Measurements from ENCODE around the gene CES3. TPM values are rescaled to one million over a fixed set of nuclear protein-coding genes. Genes with fewer than 3 reads are reported as not detected.

Gene CES3, protein sequence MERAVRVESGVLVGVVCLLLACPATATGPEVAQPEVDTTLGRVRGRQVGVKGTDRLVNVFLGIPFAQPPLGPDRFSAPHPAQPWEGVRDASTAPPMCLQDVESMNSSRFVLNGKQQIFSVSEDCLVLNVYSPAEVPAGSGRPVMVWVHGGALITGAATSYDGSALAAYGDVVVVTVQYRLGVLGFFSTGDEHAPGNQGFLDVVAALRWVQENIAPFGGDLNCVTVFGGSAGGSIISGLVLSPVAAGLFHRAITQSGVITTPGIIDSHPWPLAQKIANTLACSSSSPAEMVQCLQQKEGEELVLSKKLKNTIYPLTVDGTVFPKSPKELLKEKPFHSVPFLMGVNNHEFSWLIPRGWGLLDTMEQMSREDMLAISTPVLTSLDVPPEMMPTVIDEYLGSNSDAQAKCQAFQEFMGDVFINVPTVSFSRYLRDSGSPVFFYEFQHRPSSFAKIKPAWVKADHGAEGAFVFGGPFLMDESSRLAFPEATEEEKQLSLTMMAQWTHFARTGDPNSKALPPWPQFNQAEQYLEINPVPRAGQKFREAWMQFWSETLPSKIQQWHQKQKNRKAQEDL
- polyA plus RNA-seq (ENCODE audit: insufficient read length in 4 of 4), result 1 to 10 TPM; 1.8 to 3.6 (median 2.4) TPM

DNA sequence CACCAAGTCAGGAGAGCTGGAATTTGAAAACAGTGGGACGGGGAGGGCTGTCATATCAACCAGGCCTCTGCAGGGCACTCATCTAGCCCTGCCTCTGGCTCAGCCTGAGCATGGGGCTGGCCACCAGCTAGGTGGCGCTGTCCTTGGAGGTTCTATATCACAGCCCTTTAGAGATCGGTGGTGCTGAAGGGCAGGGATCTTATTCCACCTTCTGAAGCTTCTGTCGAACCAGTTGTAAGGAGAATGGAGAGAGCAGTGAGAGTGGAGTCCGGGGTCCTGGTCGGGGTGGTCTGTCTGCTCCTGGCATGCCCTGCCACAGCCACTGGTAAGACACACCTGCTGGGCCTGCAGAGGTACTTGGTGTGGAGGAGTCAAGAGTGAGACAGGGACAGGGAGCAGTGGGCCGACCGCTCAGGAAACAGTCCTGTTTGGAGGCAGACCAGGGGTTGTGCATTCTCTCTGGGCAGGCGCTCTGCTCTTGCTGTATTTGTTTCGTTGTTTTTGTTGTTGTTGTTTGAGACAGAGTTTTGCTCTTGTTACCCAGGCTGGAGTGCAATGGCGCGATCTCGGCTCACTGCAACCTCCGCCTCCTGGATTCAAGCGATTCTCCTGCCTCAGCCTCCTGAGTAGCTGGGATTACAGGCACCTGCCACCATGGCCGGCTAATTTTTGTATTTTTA lies at the start of gene CES3:
Gene CES3, plus strand, starts transcription at position 202 of the 680 bp plus-strand sequence. Its CDS starts 42 bp downstream, at position 244.
- DNase-seq (ENCODE audit: low read depth in 4 of 4, low spot score in 3 of 4), result no peak

DNA sequence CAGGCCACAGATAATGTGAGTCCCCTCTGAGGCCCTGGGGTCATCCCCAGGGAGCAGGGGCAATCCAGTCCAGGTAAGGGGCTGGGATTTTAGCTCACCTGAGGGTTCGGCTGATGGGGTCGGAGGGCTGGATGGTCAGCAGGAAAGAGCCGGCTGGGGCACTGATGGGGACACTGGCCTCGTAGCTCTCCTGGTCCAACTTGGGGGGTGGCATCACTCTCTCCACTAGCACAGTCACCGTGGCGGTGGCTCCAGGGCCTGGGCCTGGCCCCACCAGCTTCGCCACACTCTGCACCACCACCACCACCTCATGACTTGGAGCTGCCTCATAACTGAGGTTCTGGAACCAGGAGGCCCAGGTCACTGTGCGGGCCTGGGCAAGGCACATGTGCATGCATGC lies 49.3 kb upstream of the CES3 start:
- DNase-seq (ENCODE audit: low read depth in 4 of 4, low spot score in 3 of 4), result no peak

DNA sequence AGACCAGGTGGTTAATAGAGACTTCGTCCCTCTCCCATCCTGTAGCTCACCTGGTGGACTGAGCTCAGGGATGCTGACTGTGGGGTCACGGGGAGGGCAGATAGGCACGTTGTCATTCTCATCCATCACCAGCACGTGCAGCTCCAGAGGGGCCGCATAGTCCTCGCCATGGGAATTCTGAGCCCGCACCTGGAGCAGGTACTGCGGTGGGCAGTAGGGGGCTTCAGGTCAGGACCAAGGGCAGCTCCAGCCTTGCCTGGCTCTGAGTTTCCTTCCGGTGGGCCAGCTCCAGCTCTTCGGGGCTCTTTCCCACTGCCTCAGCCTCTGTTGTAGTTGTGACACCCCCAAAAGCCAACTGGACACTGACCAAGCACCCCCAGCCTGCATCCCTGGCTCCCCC lies 48.0 kb upstream of the CES3 start:
- no peak for DNase-seq (ENCODE audit: low read depth in 4 of 4, low spot score in 3 of 4)

DNA sequence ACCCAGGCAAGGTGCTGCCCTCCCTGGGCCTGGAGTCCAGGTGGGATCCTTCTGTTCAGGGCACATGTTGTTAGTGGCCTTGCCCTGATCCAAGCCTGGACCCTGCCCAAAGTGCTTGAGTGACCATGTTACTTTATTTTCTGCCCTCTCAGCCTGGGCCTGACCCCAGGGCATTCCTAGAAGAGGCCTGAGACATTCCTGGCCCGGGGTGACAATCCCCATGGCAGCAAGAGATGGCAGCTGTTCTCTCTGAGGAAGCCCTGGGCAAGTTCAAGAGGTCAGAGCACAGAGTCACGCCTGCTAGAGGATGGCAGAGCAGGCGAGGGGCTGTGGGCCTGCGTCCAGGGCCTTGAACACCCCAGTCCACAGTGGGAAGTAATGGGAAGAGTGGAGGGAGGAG lies 47.4 kb upstream of the CES3 start:
- DNase-seq (ENCODE audit: low read depth in 4 of 4, low spot score in 3 of 4), result no peak

DNA sequence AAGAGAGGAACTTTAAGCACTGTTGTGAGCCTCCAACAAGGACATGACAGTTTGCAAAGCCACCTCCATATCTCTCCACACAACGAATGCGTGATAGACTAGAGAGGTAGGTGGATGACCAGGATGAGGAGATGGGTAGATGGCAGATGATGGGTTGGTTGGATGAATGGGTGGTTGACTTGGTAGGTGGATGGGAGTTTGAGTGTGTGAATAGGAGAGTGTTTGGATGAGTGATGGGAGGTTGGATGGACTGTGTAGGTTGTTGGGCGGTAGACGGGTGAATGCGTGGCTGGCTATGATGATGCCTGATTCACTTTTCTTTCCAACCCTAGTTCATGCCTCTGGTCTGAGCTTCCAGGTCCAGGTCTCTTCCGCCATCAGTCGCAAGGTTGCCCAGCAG lies 46.5 kb upstream of the CES3 start:
- DNase-seq (ENCODE audit: low read depth in 4 of 4, low spot score in 3 of 4), result no peak

DNA sequence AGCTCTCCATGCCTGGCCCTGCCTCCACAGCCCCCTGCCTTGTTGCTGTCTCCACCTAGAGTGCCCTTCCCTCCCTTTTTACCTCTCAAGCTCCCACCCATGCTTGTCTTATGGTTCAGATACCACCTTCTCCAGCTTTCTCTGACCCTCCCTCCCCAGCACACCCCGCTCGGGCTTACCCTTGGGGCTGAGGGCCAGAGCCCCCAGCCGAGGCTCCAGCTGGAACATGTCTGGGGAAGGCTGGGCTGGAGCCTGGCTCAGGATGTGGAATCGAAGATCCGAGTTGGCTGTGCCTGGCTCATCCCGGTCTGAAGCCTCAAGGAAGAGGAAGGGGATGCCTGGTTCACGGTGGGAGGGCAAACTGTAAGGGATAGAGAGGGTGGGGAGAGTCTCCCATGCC lies 46.0 kb upstream of the CES3 start:
- DNase-seq (ENCODE audit: low read depth in 4 of 4, low spot score in 3 of 4), result no peak

DNA sequence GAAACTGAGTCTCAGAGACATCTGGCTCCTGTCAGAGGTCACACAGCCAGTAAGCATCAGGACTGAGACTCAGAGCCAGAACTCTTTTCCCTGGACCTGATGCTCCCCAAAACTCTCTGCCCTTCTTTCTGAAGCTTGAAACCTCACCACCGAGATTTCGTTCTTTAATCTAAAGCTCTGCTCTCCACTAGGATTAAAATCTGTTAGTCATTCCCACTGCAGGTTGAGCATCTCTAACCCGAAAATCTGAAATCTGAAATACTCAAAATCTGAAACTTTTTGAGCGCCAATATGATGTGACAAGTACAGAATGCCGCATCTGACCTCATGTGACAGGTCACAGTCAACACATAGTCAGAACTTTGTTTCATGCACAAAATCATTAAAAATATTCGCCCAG lies 44.5 kb upstream of the CES3 start:
- DNase-seq (ENCODE audit: low read depth in 4 of 4, low spot score in 3 of 4), result no peak

DNA sequence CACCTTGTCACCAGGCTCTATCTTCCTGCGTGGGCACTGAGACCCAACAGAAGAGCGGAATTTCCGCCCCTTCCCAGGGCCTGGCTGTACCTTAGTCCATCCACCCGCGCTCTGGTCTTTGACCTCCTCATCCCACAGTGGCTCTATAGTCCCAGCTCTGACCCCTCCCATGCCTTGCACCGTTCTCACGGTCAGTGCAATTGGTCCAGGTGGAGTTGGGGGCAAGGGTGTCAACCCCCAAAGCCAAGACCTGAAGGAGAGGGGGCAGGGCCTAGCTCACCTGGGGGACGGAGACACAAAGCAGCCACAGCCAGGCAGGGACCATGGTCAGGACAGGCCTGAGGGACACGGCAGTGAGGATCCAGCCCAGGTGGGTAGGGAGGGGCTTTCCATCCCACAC lies 43.3 kb upstream of the CES3 start:
- DNase-seq (ENCODE audit: low read depth in 4 of 4, low spot score in 3 of 4), result no peak

DNA sequence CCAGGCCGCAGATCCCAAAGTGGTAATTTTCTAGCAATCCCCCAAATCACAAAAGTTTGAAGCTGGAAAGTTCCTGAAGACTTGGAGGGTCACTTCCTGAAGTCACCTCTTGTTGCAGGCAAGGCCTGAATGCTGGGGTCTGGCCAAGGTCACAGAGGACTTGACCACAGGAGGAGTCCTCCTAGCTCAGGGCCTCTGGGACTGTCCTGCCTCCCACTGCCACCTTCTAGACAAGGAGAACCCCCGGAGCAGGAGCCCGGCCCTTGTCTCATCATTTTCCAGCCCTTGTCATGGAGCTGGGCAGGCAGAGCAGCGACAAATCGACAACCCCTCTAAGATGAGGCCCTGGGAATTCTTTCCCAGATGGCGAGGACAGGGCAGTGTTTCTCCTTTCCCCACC lies 42.7 kb upstream of the CES3 start:
- DNase-seq (ENCODE audit: low read depth in 4 of 4, low spot score in 3 of 4), result no peak

DNA sequence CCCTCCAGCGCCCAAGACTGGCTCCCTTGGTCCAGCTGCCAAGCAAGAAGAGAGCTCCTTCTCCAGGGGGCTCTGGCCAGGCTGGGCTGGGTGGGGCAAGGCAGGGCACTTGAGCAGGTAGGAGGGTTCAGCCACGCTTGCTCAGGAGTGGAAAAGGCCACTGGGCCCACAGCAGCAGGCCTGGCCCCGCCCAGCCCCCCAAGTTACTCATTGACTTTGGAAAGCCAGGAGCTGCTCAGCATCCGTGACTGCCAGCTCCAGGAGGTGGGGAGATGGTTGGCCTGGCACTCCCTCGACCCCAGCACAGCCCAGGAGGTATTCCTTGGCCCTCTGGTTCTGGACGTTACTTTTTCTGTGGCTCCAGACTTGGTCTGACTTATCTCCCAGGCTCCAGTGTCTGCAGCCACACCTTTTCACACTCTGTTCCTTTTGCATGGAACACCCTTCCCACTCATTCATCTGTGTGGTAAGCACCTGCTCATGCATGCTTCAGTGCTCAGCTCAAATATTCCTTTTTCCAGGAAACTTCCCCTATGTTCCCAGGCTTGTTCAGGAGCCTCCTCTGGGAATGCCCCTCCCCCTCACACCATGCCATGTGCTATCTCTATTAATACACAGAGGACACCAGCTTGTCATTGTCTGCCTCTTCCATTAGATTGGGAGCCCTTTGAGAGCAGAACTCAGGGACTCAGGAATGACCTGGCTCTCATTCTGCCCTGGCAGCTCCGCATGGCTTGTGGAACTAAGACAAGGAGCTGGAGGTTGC lies 42.1 kb upstream of the CES3 start, which contains the start of gene CDH16:
Gene CDH16, minus strand, starts transcription at position 83 of the 766 bp plus-strand sequence. CDS start 820 bp downstream, outside the sequence.
- peak in 2 of 4 donors; percentile 70 to 72 for DNase-seq (ENCODE audit: low read depth in 4 of 4, low spot score in 3 of 4)

DNA sequence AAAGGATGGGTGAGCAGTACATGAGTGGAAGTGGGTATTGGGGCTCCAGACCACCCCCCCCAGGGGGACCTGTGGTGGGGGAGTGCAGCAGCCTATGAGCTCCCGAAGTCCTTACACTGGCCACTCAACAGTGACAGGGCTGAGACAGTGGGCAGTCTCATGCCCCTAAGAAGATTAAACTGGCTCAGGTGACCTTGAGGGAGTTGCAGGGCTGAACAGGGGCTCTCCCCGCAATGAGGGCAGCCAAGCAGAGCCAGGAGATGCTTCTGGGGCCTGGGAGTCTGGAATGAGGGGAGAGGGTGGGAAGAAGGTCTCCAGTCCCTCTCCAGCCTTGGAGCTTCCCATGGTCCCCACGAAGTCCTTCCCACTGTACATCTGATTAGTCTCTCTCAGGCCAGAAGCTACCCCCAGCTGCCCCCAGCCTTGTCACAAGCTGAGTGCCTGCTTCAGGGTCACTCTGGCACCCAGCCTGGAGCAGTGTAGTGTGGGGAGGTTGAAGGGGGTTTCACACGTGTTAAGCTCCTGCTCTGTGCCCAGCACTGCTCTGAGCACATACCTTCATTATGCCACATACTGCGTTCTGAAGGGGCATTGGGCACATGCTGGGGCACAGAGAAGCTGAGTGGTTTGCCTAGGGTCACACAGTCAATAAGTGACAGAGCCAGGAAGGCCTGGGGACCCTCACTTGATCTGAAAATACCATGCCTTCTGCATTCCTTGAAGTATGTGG lies 41.3 kb upstream of the CES3 start:
- no peak for DNase-seq (ENCODE audit: low read depth in 4 of 4, low spot score in 3 of 4)

DNA sequence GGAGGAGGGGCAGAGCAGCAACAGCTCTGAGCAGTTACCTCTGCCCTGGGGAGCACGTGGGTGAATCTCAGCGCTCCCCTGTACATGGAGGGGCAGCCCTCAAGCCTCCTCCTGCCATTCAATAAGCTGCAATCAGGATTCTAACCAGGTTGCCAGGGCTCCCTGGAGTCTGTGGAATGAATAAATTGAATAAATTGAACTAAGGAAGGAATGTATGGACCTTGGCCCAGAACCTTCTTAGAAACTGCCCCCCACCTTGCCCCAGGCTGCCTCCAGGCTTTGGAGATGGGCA lies 40.8 kb upstream of the CES3 start:
- no peak for DNase-seq (ENCODE audit: low read depth in 4 of 4, low spot score in 3 of 4)

DNA sequence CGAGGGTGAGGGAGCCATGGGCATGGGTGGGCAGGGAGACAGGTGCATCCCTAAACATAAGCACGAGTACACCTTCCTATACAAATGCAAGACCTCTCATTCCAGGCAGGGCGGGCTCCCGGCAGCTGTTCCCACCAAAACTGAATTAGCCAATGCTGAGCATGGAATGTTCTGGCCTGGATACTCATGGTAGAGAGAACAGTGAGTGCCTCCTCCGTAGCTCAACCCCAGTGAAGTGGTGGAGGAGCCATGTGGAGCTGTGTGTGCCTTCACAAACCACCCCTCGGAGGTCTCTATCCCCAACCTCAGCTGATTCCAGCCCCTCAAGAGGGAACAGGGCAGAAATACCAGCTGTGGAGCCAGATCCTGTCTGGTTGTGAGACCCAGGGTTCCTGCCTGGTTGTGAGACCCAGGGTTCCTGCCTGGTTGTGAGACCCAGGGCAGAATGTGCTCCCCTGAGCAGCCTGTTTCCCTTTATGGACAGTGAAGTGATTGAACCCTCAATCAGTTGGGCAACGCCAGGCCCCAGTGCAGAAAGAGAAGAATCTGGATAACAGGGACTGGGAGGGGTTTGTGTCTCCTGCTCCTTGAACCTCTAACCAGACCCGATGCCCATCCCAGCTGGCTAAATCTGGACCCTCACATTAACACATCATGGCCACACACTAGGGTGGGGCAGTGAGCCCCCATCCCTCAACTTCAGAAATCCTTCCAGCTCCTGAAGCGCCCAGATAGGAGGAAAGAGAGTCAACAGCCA lies 40.0 kb upstream of the CES3 start:
- no peak for DNase-seq (ENCODE audit: low read depth in 4 of 4, low spot score in 3 of 4)

DNA sequence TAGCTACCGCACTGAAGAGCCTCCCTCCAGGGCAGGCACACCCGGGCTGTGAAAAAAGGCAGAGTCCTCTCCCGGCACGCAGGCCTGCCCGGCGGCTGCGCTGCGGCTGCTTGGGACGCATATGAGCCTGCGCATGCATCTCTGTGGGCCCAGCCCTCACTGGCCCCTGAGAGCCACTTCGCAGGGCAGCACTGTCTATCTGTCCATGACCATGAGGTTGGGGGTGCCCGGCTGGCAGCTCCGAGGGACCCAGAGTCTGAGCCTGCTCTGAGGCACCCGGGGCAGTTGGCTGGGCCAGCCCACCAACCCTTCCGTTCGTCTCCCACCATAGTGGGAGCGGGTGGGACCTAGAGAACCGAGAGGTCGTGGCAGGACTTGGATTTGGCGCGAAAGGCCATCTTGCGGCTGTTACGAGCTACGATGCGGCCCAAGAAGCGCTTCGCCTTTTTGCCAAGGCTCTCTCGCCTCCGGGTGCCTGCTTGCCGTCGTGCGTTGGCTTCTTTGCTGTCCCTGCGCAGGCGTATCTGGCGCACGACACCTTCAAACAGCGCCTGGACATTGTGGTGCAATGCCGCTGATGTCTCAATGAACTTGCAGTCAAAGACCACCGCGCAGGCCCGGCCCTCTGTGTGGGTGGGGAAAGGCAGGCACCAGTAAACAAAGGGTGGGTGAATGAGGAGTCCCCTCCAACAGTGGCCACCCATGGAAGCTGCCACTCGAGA lies 39.2 kb upstream of the CES3 start:
- DNase-seq (ENCODE audit: low read depth in 4 of 4, low spot score in 3 of 4), result no peak

DNA sequence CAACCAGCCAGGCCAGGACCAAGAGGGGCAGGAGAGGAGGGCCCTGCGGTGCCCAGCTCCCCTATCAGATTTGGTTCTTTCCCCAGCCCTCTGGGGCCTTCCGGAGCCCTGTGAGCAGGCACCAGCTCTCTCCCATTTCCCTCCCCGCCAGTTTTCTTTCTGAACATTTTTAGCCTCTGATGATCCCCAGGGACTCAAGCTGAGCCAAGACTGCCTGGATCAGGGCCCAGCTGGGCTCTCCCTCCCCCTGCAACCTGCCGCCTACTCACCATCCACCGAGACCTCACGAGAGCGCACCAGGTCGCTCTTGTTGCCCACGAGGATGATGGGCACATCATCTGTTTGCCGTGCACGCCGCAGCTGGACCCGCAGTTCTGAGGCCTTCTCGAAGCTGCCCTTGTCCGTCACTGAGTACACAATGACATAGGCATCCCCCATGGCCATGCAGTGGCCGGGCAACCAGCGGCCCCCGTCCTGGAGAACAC lies 37.8 kb upstream of the CES3 start:
- DNase-seq (ENCODE audit: low read depth in 4 of 4, low spot score in 3 of 4), result no peak

DNA sequence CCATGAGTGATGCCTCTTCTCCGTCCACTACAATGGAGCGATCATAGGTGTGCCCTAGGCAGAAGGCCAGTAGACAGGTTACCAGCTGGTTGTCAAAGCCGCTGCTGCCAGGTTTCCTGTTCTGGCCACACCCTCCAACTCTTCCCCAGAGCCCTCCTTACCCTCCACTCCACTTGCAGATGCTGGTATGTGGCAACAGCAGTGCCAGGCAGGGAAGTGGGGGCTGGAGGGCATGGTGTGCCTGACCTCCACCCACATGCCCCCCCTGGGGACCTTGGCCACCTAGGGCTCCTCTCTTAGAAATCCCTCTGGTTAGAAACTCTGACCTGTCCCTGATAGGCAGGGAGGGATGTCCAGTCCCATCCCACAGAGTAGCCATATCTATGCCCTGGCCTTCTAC lies 37.2 kb upstream of the CES3 start:
- no peak for DNase-seq (ENCODE audit: low read depth in 4 of 4, low spot score in 3 of 4)

DNA sequence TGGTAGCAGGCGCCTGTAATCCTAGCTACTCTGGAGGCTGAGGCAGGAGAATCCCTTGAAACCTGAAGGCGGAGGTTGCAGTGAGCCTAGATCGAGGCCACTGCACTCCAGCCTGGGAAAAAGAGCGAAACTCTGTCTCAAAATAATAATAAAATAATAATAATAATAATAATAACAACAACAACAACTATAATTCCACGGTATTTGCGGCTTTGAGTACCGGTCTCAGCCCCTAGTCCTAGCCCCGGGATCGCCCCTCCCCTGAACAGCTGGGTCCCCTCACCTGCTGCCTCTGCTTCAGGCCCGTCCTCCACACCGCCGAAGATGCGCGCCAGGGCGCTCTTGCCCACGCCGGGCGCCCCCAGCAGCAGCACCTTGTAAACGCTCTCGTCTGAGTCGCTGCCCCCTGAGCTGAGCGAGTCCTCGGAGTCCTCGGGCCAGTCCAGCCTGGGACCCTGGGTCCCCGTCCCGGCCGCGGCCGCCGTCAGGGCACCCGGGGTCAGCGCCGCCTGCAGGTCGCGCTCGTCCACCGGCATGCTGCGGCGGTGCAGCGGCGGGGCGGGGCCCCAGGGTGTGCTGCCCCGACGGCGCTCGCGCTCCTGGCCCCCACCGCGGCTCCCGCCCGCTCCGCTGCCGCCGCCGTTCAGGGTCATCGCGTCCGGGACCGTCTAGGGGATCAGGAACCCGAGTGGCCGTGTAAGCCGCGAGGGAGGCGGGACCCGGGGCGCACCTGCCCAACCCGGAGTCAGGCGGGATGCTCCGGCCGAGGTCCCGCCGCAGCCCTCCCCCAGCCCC lies 36.3 kb upstream of the CES3 start:
- no peak for DNase-seq (ENCODE audit: low read depth in 4 of 4, low spot score in 3 of 4)

DNA sequence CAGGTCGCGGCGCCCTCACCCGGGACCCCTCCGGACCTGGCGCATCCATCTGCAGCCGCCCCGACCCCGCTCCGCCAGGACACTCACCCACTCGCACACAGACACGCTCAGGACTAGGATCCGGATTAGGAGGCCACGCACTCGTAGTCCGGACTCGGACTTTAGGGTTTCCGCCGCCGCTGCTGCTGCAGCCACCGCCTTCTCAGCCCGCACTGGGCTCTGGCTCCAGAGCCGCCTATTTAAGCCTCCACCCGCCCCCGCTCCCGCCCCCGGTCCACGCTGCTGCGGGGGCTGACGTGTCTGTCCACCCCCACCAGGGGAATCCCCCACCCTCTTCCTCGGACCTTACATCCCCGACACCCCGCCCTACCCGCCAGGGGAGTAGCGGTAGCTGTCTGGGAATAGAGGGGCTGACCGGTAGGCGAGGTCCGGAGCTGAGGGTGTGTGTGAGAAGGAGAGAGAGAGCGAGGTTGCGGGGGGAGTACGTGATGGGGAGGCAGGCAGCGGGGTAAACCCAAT lies 35.7 kb upstream of the CES3 start, which contains the start of gene RRAD:
Gene RRAD, minus strand, starts transcription at position 214 of the 519 bp plus-strand sequence. CDS start 356 bp downstream, outside the sequence.
- DNase-seq (ENCODE audit: low read depth in 4 of 4, low spot score in 3 of 4), result no peak

Measured in right renal pelvis (tissue), 4 donors.